Posterior cingulate gyrus (tissue), 11 donors: ENCODE measurements around the gene NTPCR.
A peak's percentile ranks its signal among the peaks of the same experiment; 100 is the strongest.

Experiments used
- DNase-seq, 10 donors: peaks; one replicate each; pipeline versions ENCODE4 v3.0.0 to v3.0.0-alpha.2; 2020 to 2021; ENCODE audit warnings: mixed read lengths in 3 of 10
- intact Hi-C: fragments of 100-400 bp; cut with DNase I; formaldehyde crosslinking; loops from one replicate; pipeline ENCODE4 v1.15.1; 2023

Gene NTPCR

DNA sequence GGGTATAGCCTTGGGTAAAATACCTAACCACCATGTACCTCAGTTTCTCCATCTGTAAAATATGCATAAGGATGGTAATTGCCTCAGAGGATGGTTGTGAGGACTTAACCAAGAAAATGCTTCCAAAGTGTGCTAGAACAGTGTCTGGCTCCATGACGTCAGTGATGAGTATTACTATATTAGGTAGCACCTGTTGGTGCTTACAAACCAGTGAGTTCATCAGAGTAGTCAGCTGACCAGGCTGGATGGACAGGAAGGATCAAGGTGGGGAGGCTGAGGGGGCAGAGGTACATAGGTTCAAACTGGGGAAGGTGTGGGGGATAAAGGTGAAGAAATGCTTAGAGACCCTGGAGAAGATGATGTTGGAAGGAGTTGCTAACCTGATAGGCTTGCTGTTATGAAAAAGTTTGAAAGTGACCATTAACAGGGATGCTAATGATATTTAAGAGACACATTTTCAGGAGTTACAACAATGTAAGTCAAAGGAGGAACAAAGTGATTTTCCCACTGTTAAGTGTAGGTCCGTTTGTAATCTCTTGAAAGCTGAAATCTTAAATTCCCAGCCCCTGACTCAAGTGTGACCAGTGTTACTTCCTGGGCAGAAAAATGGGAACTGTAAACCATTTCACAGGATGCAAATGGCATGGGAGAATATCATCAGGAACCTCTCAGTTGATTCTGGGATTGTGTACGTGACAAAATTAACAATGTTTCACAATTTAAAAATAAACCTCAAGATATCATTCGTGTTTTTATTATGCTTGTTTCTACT, 4.4 kb downstream of the NTPCR start:
- intact Hi-C loops = loop anchor here (10.0 kb wide), 1 partner anchor 150 kb away; the partner anchor contains the start of gene MAP10
- DNase-seq = no peak

DNA sequence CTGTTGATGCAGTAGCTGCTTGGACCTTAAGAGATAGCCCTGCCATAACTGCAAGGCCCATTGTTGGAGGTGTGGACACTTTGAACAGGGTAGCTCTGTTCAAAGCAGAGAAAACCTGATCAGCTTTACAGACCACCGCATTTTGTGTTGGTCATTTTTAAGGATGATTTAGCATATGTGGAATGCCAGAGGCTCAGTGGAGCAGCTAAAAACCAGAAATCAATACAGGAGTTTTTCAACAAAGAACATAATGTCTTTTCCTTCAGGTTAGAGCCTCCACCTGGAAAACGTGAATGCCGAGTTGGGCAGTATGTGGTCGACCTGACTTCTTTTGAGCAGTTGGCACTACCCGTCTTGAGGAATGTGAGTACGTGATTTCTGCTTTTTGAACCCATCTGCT, 5.7 kb downstream of the NTPCR start:
- DNase-seq = no peak
- intact Hi-C loops = loop anchor here (10.0 kb wide), 1 partner anchor 151 kb away; the partner anchor contains the start of gene MAP10

DNA sequence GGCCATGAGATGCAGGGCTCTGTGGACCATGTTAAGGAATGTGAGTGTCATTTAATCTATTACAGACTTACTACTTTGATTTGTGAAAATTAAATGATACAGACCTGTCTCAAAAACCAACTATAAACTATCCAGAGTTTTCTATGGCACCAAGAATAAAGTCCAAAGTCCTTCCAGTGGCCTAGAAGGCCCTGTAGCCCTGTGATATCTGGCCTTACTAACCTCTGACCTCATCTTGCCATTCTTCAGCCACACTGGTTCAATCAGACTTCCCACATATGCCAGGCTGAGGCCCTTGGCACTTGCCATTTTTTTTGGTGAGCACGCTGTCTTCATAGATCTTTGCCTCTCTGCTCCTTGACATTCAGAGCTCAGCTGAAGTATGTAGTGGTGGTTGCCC, 7.7 kb downstream of the NTPCR start:
- intact Hi-C loops = loop anchor here (10.0 kb wide), 1 partner anchor 153 kb away; the partner anchor contains the start of gene MAP10
- no peak for DNase-seq

DNA sequence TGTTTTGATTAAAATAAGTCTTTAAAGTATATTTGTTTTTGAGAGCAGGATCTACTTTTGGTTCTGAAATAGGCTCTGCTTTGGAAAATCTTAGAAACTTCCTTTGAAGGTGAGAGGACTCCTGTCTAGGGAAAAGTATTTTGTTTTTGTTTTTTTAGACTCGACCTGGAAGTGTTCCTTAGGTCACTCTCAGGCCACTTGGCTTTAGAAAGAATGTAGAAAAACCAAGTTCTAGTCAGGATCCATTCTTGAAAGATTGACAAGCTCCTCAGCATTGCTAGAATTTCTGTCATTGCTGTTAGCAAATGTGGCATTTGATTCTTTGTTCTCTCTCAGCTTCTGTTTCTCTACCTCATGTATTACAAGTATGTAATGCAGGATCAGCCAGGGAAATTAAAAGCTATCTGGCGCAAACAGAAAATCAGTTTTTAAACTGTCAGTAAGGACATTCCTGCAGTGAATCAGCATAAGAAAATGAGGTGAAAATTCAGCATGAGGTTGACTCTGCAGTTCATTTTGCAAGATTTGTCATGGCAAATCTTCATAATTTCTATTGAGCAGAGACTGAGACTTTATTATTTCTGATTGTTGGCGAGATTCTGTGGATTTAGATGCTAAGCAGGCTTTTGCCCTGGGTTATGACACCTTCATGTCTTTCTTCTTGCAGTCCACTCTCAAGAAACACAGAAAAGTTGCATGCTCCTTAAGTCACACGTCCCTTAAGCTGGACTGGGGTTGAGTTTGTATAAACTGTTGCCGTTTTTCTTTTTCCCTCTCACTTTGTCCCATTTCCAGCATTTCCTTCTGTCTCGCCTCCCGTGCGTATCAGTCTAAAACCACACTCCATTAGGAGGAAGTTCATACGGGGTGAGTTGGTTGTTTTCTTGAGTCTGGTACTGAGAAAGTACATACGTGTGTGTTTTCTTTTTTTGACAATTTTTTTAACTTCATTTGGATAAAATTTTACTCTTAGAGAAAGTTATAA, 12.6 kb downstream of the NTPCR start:
- intact Hi-C loops = no loop called here
- DNase-seq = no peak

DNA sequence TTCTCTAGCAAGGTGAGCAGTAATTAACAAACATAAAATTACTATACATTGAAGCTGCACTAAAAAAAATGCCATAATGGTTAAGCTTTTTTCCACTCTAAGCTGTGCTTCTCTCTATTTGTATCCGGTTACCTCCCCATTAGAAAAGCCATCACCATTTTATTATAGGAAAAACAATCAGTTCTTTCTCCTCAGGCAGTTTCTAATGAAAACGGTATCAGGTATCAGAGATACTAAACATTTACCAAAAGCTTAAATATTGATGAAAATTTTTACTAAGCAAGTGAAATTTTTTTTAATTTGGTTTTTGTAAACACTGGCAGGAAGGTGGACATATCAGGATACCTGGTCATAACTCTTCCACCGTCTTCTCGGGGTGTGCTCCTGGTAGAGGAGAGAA, 14.2 kb downstream of the NTPCR start:
- intact Hi-C loops = no loop called here
- DNase-seq = no peak

DNA sequence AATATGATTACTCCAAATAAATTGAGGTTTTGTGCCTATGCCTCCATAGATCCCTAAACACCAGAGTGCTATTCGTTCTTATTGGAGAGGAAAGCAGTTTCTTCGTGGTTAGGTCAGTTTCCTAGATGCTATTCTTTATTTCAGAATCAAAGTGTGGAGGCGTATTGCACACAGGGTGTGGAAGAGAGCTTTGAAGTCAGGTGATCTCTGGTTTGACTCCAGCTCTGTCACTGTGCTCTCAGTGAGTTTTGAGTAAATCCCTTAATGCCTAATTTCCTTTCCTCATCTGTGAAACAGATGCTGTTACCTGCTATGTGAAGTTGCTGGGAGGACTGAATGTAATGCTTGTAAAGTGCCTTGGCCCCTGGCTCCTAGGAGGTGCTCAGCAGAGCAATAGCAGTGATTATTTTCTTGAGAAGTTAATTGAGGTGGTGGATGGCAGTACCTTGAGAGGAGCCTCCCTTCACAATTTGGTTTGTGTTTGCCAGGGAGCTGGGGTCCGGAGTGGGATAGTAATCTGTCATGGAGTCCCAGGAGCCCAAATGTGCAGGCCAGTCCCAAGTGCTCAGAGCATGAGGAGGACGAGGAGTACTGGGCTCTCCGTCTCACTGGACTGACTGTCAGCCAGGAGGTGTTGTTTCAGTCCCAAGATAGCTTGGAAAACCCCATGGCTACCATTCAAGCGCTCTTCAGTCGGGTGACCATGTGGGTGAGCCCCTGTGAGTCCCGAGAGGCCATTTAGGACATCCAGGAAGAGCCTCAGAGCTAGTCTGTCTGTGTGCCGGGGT, 14.9 kb downstream of the NTPCR start:
- no peak for DNase-seq
- intact Hi-C loops = no loop called here

DNA sequence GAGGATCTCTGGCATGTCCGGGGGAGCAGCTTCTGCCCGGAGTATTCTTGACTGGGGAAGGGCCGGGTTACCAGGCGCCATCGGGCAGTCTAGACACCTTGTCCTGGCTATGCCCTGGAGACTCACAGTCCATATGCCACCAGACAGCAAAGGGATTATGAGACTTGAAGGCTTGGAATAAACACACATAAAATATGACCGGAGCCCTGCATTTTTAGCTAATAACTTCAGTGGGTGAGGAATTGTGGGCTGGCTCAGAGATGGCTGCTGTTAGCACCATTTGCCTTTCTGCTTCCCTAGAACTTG, 15.5 kb downstream of the NTPCR start:
- DNase-seq = no peak
- intact Hi-C loops = no loop called here

DNA sequence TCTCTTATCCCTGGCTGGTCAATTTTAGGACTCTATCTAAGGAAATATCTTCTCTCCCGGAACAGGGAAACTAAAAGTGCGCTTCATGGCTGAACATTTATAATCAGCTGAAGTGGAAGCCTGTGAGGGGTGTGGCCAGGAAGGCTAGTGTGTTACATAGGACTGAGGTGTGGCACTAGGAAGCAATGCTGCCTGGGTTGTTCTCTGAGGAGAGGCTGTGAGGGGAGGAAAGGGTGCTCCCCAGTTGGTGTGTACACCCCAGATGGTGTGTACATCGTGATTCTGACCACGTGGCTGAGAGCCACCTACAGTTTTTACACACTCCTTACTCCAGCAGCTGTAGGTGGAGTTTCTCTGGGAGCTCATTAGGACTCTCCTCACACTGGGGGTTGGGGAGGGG, 16.3 kb downstream of the NTPCR start:
- intact Hi-C loops = no loop called here
- DNase-seq = peak in 1 of 10 donors; percentile 69

DNA sequence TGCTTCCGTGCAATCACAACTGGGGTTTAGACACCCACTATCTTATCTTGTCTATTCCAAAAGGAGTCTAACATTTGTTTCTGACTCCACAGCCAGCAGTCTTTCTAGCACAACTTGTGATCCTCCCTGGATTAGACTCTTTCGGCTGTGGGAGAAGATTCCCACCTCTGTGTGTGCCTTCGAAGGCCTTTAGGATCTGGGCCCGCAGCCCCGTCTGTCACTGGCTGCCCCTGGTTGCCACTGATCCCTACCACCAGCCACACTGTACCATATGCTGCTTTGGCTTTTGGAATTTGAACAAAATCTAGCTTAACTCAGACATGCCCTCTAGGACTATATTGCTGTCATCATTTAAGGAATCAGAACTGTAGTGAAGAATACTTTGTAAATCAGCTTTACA, 18.0 kb downstream of the NTPCR start:
- intact Hi-C loops = no loop called here
- DNase-seq = no peak

DNA sequence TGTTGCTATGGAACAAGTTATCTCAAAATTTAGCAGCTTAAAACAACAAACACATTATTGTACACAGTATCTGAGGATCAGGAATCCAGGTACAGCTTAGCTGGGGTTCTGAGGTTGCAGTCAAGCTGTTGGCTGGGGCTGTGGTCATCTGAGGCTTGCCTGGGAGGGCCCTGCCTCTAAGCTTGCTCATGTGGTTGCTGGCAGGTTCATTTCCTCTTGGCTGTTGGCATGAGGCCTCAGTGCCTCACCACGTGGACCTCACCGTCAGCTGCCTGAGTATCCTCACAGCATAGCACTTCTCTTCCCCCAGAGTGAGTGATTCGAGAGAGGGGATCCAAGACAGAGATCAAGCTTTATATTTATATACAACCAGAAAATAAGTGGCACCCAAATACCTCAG, 18.6 kb downstream of the NTPCR start:
- no peak for DNase-seq
- intact Hi-C loops = no loop called here

DNA sequence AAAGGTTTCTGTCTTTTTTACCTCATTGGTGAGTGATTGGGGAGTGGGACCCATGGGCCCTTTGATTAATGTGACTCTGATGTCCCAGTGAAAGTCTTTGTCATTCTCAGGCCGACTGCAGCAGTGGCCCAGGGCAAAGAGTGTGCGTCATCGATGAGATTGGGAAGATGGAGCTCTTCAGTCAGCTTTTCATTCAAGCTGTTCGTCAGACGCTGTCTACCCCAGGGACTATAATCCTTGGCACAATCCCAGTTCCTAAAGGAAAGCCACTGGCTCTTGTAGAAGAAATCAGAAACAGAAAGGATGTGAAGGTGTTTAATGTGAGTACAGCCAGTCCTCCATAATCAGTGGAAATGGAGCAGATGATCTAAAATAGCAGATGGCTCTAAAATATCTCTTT, 19.4 kb downstream of the NTPCR start:
- intact Hi-C loops = no loop called here
- DNase-seq = no peak

DNA sequence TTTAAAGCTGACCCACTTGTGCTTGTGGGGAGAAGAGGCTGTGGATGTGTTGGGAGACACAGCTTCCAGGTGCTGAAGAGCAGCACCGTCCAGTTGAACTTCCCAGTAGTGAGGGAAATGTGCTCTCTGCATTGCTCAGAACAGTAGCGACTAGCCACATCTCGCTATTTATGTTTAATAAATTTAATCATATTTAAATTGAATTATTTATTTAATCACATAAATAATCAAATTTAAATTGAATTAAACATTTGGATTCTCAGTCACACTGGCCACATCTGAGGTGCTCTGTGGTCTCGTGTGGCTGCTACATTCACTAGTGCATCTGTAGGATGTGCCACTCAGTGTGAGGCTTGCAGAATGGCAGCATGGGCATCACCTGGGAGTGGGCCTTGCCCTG, 20.1 kb downstream of the NTPCR start:
- no peak for DNase-seq
- intact Hi-C loops = no loop called here

DNA sequence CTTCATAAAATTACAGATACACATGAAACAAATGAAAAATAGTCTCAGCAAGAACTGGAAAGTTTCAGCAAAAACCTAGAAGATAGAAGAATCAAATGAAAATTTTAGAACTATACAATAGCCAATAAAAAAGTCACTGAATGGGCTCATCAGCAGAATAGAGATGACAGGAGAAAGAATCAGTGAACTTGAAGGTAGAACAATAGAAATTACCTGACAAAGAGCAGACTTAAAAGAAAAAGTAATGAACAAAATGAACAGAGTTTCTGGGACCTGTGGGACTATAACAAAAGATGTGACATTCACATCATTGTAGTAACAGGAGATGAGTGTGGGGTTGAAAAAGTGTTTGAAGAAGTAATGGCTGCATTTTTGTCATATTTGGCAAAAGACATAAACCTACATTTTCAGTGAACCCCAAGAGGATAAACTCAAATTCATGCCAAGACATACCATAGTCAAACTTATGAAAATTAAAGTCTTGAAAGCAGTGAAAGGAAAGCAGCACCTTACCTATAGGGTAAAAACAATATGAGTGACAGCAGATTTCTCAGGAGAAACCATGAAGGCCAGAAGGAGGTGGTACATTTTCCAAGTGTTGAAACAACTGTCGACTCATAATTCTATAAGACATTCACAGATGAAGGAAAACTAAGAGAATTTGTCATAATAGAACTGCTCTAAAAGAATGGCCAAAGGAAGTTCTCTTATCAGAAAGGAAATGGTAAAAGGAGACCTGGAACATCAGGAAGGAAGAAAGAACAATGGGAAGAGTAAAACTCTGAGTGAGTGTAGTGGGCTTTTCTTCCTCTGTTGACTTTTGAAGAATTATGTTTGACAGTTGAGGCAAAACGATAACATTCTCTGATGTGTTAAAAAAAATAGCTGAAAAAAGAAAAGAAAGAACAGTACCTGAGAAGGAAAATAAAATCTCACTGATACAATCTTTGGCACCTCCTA, 23.5 kb downstream of the NTPCR start:
- intact Hi-C loops = no loop called here
- DNase-seq = no peak

DNA sequence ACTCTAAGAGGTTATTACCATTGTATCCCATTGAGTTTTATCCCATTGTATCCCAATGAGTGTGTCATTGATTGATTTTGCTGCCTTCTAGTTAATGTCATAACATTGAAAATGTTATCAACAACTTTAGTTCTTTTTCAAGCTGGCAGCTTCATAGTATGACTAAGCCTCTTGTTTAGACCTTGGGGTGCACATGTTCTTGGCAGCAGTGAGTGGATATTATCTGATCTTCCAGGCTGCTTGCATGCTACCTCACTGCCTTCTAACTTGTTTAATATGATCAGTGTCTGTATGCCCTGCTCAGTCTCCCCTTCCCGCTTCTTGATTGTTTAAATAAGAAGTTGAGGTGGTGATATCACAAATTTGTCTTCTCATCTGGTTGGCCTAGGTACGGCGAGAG, 24.6 kb downstream of the NTPCR start:
- no peak for DNase-seq
- intact Hi-C loops = no loop called here

DNA sequence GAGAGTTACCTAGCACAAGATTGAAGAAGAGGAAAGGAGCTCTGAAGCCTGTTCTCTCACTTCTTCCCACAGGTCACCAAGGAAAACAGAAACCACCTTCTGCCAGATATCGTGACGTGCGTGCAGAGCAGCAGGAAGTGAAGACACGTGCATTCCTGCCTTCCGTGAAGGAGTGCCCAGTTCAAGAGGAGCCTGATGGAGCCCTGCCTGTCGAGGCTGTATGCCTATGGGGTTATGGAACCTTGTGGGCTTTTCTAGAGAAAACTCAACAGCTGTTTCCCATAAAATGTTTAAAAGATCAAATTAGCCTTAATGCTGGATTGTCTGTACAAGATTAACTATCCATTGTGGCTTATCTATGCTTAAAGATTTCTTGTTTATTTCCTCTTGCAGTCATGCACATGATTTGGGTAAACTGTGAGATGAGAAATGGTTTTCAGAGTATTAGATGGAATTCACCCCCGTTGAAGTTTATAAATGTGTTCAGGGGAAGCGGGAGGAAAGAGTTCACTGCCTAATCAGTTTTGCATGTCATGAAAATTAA, 27.8 kb downstream of the NTPCR start:
- intact Hi-C loops = no loop called here
- no peak for DNase-seq

DNA sequence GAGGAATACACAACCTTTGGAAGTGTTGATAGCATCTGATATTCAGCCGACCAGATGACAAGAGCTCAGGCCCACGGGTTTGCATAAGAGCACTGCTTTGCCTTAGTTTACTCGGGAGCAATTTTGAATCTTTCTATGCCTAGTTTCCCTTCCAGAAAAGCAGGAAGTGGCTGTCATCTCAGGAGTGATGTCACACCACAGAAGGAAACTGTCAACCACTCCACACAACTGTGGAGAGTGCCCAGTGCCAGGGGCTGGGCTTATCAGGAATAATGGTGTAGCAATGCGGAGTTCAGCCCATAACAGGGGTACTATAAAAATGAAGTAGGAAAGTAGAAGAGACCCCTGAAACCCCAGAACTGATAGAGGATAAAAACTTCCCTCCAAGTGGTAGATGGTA, 28.4 kb downstream of the NTPCR start:
- intact Hi-C loops = no loop called here
- no peak for DNase-seq

DNA sequence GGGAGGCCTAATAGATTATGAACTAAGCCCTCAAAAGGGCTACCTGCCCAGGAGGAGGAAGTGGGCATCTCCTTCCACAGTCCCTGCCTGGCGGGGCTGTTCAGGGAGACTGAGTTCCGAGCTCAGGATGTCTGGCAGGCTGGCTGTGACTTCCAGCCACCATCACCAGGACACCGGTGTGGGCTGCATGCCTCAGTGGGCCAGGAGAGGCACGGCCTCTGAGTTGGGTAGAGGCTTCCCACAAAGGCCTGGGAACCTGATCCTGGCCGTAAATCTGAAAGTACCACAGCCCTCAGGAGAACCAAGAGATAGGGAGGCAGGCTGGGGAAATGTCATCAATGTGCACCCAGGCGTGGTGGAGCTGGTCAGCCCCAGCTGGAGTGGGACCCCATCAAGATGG, 29.1 kb downstream of the NTPCR start:
- no peak for DNase-seq
- intact Hi-C loops = no loop called here

DNA sequence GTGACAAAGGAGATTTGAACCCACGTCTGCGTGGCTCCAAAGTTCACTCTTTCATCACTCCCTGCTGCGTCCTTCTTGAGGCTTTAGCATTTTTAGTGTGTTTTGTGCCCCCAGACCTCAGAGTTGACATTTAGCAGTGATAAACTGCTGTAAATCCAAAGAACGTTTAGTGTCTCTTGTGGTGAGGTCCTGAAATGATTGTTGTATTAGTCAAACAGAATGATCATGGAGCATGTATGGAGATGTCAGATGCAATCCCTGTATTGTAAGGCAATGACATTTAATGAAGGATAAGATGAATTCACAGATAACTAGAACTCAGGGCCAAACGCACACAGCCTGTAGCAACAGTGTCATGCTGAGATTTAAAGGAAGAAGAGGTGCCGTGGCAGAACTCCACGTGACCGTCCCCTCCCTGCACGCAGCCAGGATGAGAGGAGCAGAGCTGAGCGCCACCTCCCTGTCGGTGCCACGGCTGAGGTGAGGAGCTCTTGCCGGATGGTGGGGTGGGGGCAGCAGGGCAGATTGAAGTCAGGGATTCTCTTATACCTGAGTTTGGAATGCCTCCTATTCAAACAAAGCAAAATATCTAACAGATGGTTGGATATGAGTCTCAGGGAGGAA, 30.1 kb downstream of the NTPCR start:
- intact Hi-C loops = loop anchor here (5.0 kb wide), 1 partner anchor 238 kb away; no protein-coding TSS in a partner anchor
- peak in 7 of 10 donors; percentile 50 to 94 (median 67) for DNase-seq
